Natural killer cell (primary cell): ENCODE data around the gene POLR3GL. TPM values are rescaled to one million over a fixed set of nuclear protein-coding genes. Genes with fewer than 3 reads are reported as not detected.

Experiments
- ATAC-seq, 3 donors: fragments of 150-1000 bp in 2 of 3; fragments of 200-7000 bp in 1 of 3; cut with Tn5 transposase; 1 replicate in 1 of 3; 2 replicates in 2 of 3; pipeline ENCODE4 v1.10.0; 2021; ENCODE audit warnings: mild to moderate bottlenecking in 2 of 3, moderate library complexity in 2 of 3
- DNase-seq, 2 donors: peaks; one replicate each; pipeline versions ENCODE4 v3.0.0 to v3.0.0-alpha.2; 2013 to 2021; ENCODE audit warnings: mixed read lengths in 1 of 2
- H3K27ac ChIP-seq: one replicate; pipeline ENCODE4 v1.5.1; 2013; ENCODE audit warnings: mild to moderate bottlenecking, low read length
- H3K27me3 ChIP-seq: one replicate; pipeline ENCODE4 v1.6.1; 2013; ENCODE audit warnings: low read length; ENCODE audit not compliant: control insufficient read depth, insufficient read depth
- H3K36me3 ChIP-seq: one replicate; pipeline ENCODE4 v1.6.1; 2013; ENCODE audit warnings: low read length; ENCODE audit not compliant: control insufficient read depth, insufficient read depth
- H3K4me1 ChIP-seq: one replicate; pipeline ENCODE4 v1.6.1; 2013; ENCODE audit warnings: low read length; ENCODE audit not compliant: control insufficient read depth, insufficient read depth
- H3K4me3 ChIP-seq: one replicate; pipeline ENCODE4 v1.5.1; 2013; ENCODE audit warnings: low read length
- H3K9me3 ChIP-seq: one replicate; pipeline ENCODE4 v1.6.1; 2013; ENCODE audit warnings: low read length; ENCODE audit not compliant: control insufficient read depth, insufficient read depth
- H3K27ac Mint-ChIP-seq, 2 donors: one replicate each; pipeline ENCODE4 v1.8.0; 2022; ENCODE audit warnings: mild to moderate bottlenecking in 2 of 2, mixed read lengths in 2 of 2, moderate library complexity in 1 of 2
- H3K27me3 Mint-ChIP-seq, 2 donors: one replicate each; pipeline ENCODE4 v1.8.0; 2022; ENCODE audit warnings: low read depth in 2 of 2, mixed read lengths in 2 of 2
- H3K36me3 Mint-ChIP-seq: one replicate; pipeline ENCODE4 v1.8.0; 2022; ENCODE audit warnings: mixed read lengths
- H3K4me1 Mint-ChIP-seq, 2 donors: one replicate each; pipeline ENCODE4 v1.8.0; 2022; ENCODE audit warnings: mixed read lengths in 2 of 2
- H3K4me3 Mint-ChIP-seq: one replicate; pipeline ENCODE4 v1.8.0; 2022; ENCODE audit warnings: mild to moderate bottlenecking, moderate library complexity, mixed read lengths
- H3K9me3 Mint-ChIP-seq, 2 donors: one replicate each; pipeline ENCODE4 v1.8.0; 2022; ENCODE audit warnings: mixed read lengths in 2 of 2
- WGBS: methylation state at CpG from one replicate; pipeline ENCODE4 v1.1.7; 2013; ENCODE audit warnings: missing lambda C conversion rate; ENCODE audit not compliant: insufficient coverage; 5-methylcytosine and 5-hydroxymethylcytosine counted together
- intact Hi-C: fragments of 100-400 bp; cut with micrococcal nuclease; formaldehyde crosslinking; loops from one replicate; pipeline ENCODE4 v1.14.2; 2022
- total RNA-seq, 4 donors: library from RNA; stranded (reverse); fragments of 120-200 nt in 1 of 4; gene quantifications; one replicate each; pipeline versions ENCODE4 v1.2.3 to v1.2.4, GENCODE V29; 2013 to 2022
- TF ChIP-seq, protein P1 (sequence below): fragments of 200-600 bp; IDR thresholded peaks from one replicate; pipeline ENCODE4 v1.8.0; 2022; ENCODE audit warnings: antibody characterized with exemption

Gene POLR3GL
- total RNA-seq, 3 donors from 2014 or later (not counting 1 experiment from before 2014, with no cell fraction given): 34.9 to 37.5 (median 37.4) TPM

DNA sequence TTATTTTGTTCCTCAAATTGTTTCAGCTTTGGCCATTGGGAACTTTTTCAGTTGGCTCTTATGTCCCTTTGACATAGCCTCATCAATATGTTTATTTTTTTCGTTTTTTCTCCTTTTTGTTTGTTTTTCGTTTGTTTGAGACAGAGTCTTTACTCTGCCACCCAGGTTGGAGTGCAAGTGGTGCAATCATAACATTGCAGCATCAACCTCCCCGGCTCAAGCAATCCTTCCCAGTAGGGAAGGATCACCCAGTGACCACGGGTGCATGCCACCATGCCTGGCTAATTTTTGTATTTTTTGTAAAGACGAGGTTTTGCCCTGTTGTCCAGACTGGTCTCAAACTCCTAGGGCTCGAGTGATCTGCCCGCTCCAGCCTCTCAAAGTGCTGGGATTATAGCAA, 8.1 kb downstream of the POLR3GL start:
- Histone ChIP-seq H3K27ac (no peak overlapping the region), H3K9me3 (no peaks in the 10 kb centered on the region), H3K4me3 (no peak overlapping the region), H3K4me1 (peaks cover 7% of the 10 kb centered on the region), H3K36me3 (peaks cover 6% of the 10 kb centered on the region), H3K27me3 (no peaks in the 10 kb centered on the region)
- intact Hi-C loops: no loop called here
- Mint-ChIP-seq H3K27me3 (no peaks in the 10 kb centered on the region), H3K9me3 (no peaks in the 10 kb centered on the region), H3K36me3 (peaks cover 5% of the 10 kb centered on the region), H3K4me3 (no peak overlapping the region), H3K4me1 (peaks cover 4 to 31% of the 10 kb centered on the region in 2 donors), H3K27ac (no peak overlapping the region)
- ATAC-seq: no peak
- 95% methylated on average over 7 of the region's 7 CpGs for WGBS
- TF ChIP-seq, protein P1, sequence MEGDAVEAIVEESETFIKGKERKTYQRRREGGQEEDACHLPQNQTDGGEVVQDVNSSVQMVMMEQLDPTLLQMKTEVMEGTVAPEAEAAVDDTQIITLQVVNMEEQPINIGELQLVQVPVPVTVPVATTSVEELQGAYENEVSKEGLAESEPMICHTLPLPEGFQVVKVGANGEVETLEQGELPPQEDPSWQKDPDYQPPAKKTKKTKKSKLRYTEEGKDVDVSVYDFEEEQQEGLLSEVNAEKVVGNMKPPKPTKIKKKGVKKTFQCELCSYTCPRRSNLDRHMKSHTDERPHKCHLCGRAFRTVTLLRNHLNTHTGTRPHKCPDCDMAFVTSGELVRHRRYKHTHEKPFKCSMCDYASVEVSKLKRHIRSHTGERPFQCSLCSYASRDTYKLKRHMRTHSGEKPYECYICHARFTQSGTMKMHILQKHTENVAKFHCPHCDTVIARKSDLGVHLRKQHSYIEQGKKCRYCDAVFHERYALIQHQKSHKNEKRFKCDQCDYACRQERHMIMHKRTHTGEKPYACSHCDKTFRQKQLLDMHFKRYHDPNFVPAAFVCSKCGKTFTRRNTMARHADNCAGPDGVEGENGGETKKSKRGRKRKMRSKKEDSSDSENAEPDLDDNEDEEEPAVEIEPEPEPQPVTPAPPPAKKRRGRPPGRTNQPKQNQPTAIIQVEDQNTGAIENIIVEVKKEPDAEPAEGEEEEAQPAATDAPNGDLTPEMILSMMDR: no peak
- DNase-seq: no peak

DNA sequence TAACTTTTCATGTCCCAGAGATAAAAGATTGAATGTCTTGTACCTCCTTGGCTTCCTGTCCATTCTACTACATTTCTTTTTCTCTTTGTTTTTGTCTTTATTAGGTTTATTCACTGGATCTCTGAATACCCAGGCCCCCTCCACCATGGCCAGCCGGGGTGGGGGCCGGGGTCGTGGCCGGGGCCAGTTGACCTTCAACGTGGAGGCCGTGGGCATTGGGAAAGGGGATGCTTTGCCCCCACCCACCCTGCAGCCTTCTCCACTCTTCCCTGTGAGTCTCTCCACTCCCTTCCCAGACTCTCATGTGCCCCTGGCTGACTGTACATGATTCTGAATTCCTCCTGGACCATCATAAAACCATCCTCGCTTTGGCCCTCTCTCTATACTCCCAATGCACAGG, 10.2 kb downstream of the POLR3GL start:
- no peaks in the 10 kb centered on the region for H3K36me3 Mint-ChIP-seq
- H3K4me3 ChIP-seq: no peak overlapping the region
- H3K36me3 ChIP-seq: peaks cover 6% of the 10 kb centered on the region
- peak overlapping the region; percentile 45 to 54 for H3K27ac Mint-ChIP-seq
- H3K9me3 Mint-ChIP-seq: no peaks in the 10 kb centered on the region
- H3K9me3 ChIP-seq: no peaks in the 10 kb centered on the region
- no peak overlapping the region for H3K27ac ChIP-seq
- WGBS: over 99% methylated on average over 7 of the region's 7 CpGs
- peaks cover 4 to 23% of the 10 kb centered on the region in 2 donors for H3K4me1 Mint-ChIP-seq
- H3K27me3 Mint-ChIP-seq: no peaks in the 10 kb centered on the region
- H3K4me3 Mint-ChIP-seq: no peak overlapping the region
- DNase-seq: no peak
- ATAC-seq: no peak
- intact Hi-C loops: loop anchor here (5.0 kb wide), 2 partner anchors 47 to 127 kb away; partner anchors contain the start of genes NUDT17 and RBM8A
- H3K27me3 ChIP-seq: no peaks in the 10 kb centered on the region
- peaks cover 27% of the 10 kb centered on the region for H3K4me1 ChIP-seq
- TF ChIP-seq, protein P1: no peak

DNA sequence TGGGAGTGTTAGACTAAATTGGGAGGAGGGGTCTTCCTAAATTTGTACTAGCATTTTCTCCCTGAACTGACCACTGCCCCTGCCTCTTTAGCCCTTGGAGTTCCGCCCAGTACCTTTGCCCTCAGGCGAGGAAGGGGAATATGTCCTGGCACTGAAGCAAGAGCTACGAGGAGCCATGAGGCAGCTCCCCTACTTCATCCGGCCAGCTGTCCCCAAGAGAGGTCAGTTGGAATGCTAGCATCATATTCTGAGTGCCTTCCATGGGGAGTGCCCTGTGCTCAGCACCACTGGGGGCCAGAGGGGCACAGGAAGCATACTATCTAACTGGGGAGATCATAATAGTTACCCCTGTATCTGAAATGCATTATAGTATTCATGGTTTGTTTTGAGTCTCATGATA, 10.7 kb downstream of the POLR3GL start:
- Histone ChIP-seq H3K27ac (no peak overlapping the region), H3K27me3 (no peaks in the 10 kb centered on the region), H3K9me3 (no peaks in the 10 kb centered on the region), H3K4me3 (no peak overlapping the region), H3K36me3 (peaks cover 6% of the 10 kb centered on the region), H3K4me1 (peaks cover 32% of the 10 kb centered on the region)
- Mint-ChIP-seq H3K27ac (peak overlapping the region in 1 of 2 donors; percentile 54), H3K4me1 (peaks cover 4 to 23% of the 10 kb centered on the region in 2 donors), H3K4me3 (no peak overlapping the region), H3K9me3 (no peaks in the 10 kb centered on the region), H3K27me3 (no peaks in the 10 kb centered on the region), H3K36me3 (no peaks in the 10 kb centered on the region)
- intact Hi-C loops: loop anchor here (5.0 kb wide), 2 partner anchors 48 to 128 kb away; partner anchors contain the start of genes NUDT17 and RBM8A
- WGBS: 96% methylated on average over 4 of the region's 4 CpGs
- DNase-seq: no peak
- TF ChIP-seq, protein P1: no peak
- ATAC-seq: no peak

DNA sequence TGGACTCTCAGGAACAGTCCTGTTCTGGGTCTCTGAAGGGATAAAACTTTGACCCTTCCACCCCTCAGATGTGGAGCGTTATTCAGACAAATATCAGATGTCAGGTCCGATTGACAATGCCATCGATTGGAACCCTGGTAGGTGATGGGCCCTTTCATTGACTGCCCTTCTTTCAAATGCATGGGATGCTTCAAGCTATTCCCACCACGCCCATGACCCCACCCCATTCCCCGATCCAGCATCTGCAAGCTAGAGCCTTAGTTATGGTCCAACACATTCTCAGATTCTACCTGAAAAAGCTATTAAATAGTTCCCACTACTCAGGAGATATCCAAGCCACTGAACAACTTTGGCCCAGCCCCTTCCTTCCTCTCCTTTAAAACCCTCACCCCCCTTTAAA, 12.5 kb downstream of the POLR3GL start:
- no peak overlapping the region for H3K4me3 ChIP-seq
- TF ChIP-seq, protein P1: no peak
- Mint-ChIP-seq H3K27me3 (no peaks in the 10 kb centered on the region), H3K4me1 (peaks cover 10 to 17% of the 10 kb centered on the region in 2 donors), H3K36me3 (no peaks in the 10 kb centered on the region), H3K9me3 (no peaks in the 10 kb centered on the region), H3K27ac (no peak overlapping the region), H3K4me3 (no peak overlapping the region)
- H3K9me3 ChIP-seq: no peaks in the 10 kb centered on the region
- no peaks in the 10 kb centered on the region for H3K27me3 ChIP-seq
- H3K36me3 ChIP-seq: peaks cover 6% of the 10 kb centered on the region
- ATAC-seq (no peak), DNase-seq (no peak)
- 92% methylated on average over 5 of the region's 5 CpGs for WGBS
- intact Hi-C loops: loop anchor here (1.0 to 5.0 kb wide), 4 partner anchors 36 to 130 kb away; partner anchors contain the start of genes NUDT17 and RBM8A
- no peak overlapping the region for H3K27ac ChIP-seq
- H3K4me1 ChIP-seq: peaks cover 46% of the 10 kb centered on the region
